Progenitor cell of endocrine pancreas (in vitro differentiated cells): Measurements from ENCODE around the gene TEDDM1. TPM values are rescaled to one million over a fixed set of nuclear protein-coding genes. Genes with fewer than 3 reads are reported as not detected.
"Not testable (repeated sequence)": the region's sequence is repeated elsewhere in the genome, so short reads cannot be mapped to it uniquely, and the experiment has no call there.

Experiments
- DNase-seq: peaks from one replicate; pipeline ENCODE4 v3.0.0; 2021; ENCODE audit warnings: low spot score; ENCODE audit not compliant: unreplicated experiment
- H3K27ac Mint-ChIP-seq: 2 replicates; pipeline ENCODE4 v1.8.0; 2021; ENCODE audit warnings: mild to moderate bottlenecking, moderate library complexity, mixed read lengths
- H3K27me3 Mint-ChIP-seq: 2 replicates; pipeline ENCODE4 v1.8.0; 2021; ENCODE audit warnings: mixed read lengths
- H3K36me3 Mint-ChIP-seq: 2 replicates; pipeline ENCODE4 v1.8.0; 2022; ENCODE audit warnings: mixed read lengths; ENCODE audit not compliant: insufficient read depth
- H3K4me1 Mint-ChIP-seq: 2 replicates; pipeline ENCODE4 v1.8.0; 2021; ENCODE audit warnings: low read depth, mixed read lengths
- H3K4me3 Mint-ChIP-seq: 2 replicates; pipeline ENCODE4 v1.8.0; 2021; ENCODE audit warnings: low read depth, mild to moderate bottlenecking, moderate library complexity, mixed read lengths
- H3K9me3 Mint-ChIP-seq: 2 replicates; pipeline ENCODE4 v1.8.0; 2021; ENCODE audit warnings: low read depth, mixed read lengths
- CTCF ChIP-seq: fragments of 200-600 bp; sonication (generic); IDR thresholded peaks from one replicate; pipeline ENCODE4 v1.5.0; 2021; ENCODE audit warnings: antibody characterized with exemption, mild to moderate bottlenecking; ENCODE audit not compliant: unreplicated experiment
- long read RNA-seq: library from polyadenylated mRNA; unstranded; transcript quantifications from one replicate; pipeline ENCODE4 v2.0.0, GENCODE V29; 2020
- total RNA-seq: library from RNA; stranded (reverse); gene quantifications from 2 replicates; pipeline ENCODE4 v1.2.1, GENCODE V29; 2021

The TEDDM1 gene
- not detected in 2 replicates for total RNA-seq
- long read RNA-seq, result 0 reads

- H3K27ac Mint-ChIP-seq, result no peak within 1 kb of the TSS
These were observed at the start of gene TEDDM1 for GRCh38 chr1:182400567-182400966. Gene TEDDM1 (minus strand): TSS chr1:182400667. CDS start chr1:182400485, 182 bp downstream.

DNA sequence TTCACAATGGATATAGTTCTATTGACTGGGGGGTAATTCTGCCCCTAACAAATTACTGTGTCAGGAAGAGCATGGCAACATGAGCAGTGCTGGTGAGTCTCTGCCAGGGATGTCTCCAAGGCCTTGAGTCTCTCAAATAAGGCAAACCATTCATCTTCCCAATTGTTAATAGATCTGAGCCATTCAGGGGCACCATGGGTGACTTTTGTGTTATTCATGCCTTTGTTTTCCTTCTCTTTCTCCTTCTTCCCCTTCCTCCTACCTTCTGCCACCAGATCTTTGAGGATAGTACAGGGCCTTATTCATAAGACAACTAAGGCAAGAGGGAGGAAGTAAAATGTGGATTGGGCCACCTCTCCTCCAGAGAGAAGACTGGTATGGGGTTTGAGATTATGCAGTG lies 49.6 kb upstream of the TEDDM1 start, which contains the start of gene RGSL1:
RGSL1 (plus strand) TSS at position 60 of the 400 bp plus-strand sequence; CDS start at position 80, 20 bp downstream.
- Mint-ChIP-seq H3K4me3 (no peak within 1 kb of the TSS), H3K9me3 (no peaks in the 10 kb centered on the region), H3K36me3 (no peaks in the 10 kb centered on the region), H3K27me3 (peaks cover 3% of the 10 kb centered on the region), H3K27ac (no peak within 1 kb of the TSS), H3K4me1 (no peaks in the 10 kb centered on the region)
- TF ChIP-seq CTCF, result no peak
- DNase-seq, result no peak

More at GRCh38 chr1:182400567-182400966, at the start of gene TEDDM1:
- no peak within 1 kb of the TSS for H3K4me3 Mint-ChIP-seq
- peaks cover 5% of the 10 kb centered on the region for H3K27me3 Mint-ChIP-seq
- H3K9me3 Mint-ChIP-seq, result peaks cover 8% of the 10 kb centered on the region
- TF ChIP-seq CTCF, result no peak
- peaks cover 2% of the 10 kb centered on the region for H3K36me3 Mint-ChIP-seq
- peaks cover 9% of the 10 kb centered on the region for H3K4me1 Mint-ChIP-seq
- DNase-seq, result no peak

DNA sequence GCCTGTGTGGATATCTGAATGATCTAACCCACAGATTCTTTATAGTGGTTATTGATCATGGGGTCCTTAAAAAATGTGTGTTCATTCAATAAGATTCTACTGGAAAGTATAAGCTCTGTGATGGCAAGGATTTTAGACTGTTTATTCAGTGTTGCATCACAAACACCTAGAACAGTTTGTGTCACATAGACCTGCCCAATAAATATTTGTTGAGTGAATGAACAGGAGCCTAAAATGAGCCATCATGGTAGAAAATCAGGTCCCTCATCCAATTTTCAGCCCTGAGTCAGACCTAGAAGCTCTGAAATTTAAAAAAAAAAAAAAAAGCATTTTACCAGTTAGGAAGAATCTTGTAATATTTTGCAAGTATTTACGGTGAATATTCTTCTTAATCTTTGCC lies 47.2 kb upstream of the TEDDM1 start:
- Mint-ChIP-seq H3K9me3 (no peaks in the 10 kb centered on the region), H3K36me3 (no peaks in the 10 kb centered on the region), H3K27ac (no peak overlapping the region), H3K4me3 (no peak overlapping the region), H3K27me3 (no peaks in the 10 kb centered on the region), H3K4me1 (no peaks in the 10 kb centered on the region)
- TF ChIP-seq CTCF, result no peak
- no peak for DNase-seq

DNA sequence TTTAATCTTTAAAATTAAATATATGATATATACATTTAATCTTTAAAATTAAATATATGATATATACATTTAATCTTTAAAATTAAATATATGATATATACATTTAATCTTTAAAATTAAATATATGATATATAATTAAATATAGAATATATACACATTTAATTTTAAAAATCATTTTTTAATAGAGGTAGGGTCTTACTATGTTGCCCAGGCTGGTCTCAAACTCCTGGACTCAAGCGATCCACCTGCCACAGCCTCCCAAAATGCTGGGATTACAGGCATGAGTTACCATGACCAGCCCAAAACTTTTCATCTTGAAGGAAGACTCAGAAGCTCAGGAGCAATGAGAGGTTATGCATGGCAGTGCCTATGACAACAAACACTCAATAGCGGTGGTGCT lies 46.7 kb upstream of the TEDDM1 start:
- not testable (repeated sequence) for H3K9me3 Mint-ChIP-seq, H3K36me3 Mint-ChIP-seq, H3K4me3 Mint-ChIP-seq, H3K27me3 Mint-ChIP-seq, DNase-seq, H3K27ac Mint-ChIP-seq, H3K4me1 Mint-ChIP-seq

DNA sequence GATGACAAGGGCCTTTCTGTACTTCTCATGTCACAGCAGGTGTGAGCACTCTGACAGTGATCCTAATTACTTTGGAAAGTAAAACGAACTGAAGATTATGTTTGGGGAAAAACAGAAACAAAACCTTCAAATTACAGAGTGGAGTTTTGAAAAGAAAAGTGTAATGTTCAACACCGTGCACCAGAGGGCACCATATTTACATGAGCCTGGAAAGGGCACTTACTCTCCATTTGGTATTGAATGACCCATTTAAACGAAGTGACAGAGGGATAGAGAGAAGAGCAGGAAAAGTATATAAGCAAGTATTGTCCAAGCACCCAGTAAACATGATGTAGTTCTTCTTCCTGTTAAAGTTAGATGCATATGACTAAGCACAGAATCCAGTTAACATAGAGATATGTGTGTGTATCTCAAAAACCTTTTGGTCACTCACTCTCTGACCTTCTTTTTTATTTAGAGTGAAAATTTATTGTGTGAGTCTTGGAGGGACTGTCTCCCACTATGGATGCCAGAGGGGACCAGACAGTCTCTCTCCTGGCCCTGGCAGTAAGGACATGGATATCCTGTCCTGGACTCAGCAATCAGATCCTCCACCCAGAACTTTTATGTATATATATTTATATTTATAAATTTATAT lies 45.7 kb upstream of the TEDDM1 start:
- no peaks in the 10 kb centered on the region for H3K4me1 Mint-ChIP-seq
- no peak overlapping the region for H3K27ac Mint-ChIP-seq
- no peaks in the 10 kb centered on the region for H3K36me3 Mint-ChIP-seq
- DNase-seq, result no peak
- no peaks in the 10 kb centered on the region for H3K9me3 Mint-ChIP-seq
- peak; percentile 68 for TF ChIP-seq CTCF
- no peaks in the 10 kb centered on the region for H3K27me3 Mint-ChIP-seq
- no peak overlapping the region for H3K4me3 Mint-ChIP-seq

- Mint-ChIP-seq H3K4me3 (no peak overlapping the region), H3K36me3 (no peaks in the 10 kb centered on the region), H3K4me1 (no peaks in the 10 kb centered on the region), H3K27me3 (no peaks in the 10 kb centered on the region), H3K9me3 (no peaks in the 10 kb centered on the region), H3K27ac (no peak overlapping the region)
- TF ChIP-seq CTCF, result no peak
- no peak for DNase-seq
These were observed 44.0 kb upstream of the TEDDM1 start for GRCh38 chr1:182444497-182444896.
